CD4-positive, alpha-beta memory T cell (primary cell): ENCODE measurements around the gene ASZ1. TPM values are rescaled to one million over a fixed set of nuclear protein-coding genes. Genes with fewer than 3 reads are reported as not detected.

Experiments
- CTCF ChIA-PET: fragments of 350-600 bp; sonication (Branson Sonifier 250); formaldehyde crosslinking; loops from one replicate; lab custom pipeline; 2021; ENCODE audit warnings: inconsistent platforms; ENCODE audit not compliant: partially characterized antibody; lab: Charles Lee
- POLR2A ChIA-PET: fragments of 350-600 bp; sonication (Branson Sonifier 250); formaldehyde crosslinking; loops from one replicate; lab custom pipeline; 2021; ENCODE audit not compliant: partially characterized antibody; lab: Charles Lee
- DNase-seq, 5 donors: peaks; one replicate each; pipeline versions ENCODE4 v3.0.0 to v3.0.0-alpha.2; 2020 to 2022; ENCODE audit warnings: mixed read lengths in 1 of 5
- H3K27ac ChIP-seq: one replicate; pipeline ENCODE4 v1.7.0; 2013; ENCODE audit warnings: low read depth, low read length
- H3K27me3 ChIP-seq: 2 replicates; pipeline ENCODE4 v1.7.0; 2013; ENCODE audit warnings: mild to moderate bottlenecking, low read length, moderate library complexity; ENCODE audit not compliant: insufficient read depth
- H3K36me3 ChIP-seq: 2 replicates; pipeline ENCODE4 v1.7.0; 2013; ENCODE audit warnings: mild to moderate bottlenecking, low read length, moderate library complexity; ENCODE audit not compliant: insufficient read depth
- H3K4me1 ChIP-seq: 2 replicates; pipeline ENCODE4 v1.7.0; 2013; ENCODE audit warnings: mild to moderate bottlenecking, low read length, moderate library complexity; ENCODE audit not compliant: insufficient read depth
- H3K4me3 ChIP-seq, 2 donors: one replicate each; pipeline ENCODE4 v1.7.0; 2013; ENCODE audit warnings: low read length in 2 of 2, mild to moderate bottlenecking in 1 of 2
- H3K9me3 ChIP-seq, 2 donors: one replicate each; pipeline ENCODE4 v1.7.0; 2013; ENCODE audit warnings: low read length in 2 of 2, control low read depth in 1 of 2; ENCODE audit not compliant: control insufficient read depth in 1 of 2
- H3K27ac Mint-ChIP-seq, 7 donors: one replicate each; pipeline ENCODE4 v1.8.0; 2020 to 2021; ENCODE audit warnings: mixed read lengths in 7 of 7, mild to moderate bottlenecking in 6 of 7, inconsistent platforms in 3 of 7, moderate library complexity in 3 of 7
- H3K27me3 Mint-ChIP-seq, 2 donors: one replicate each; pipeline ENCODE4 v1.8.0; 2020 to 2021; ENCODE audit warnings: mixed read lengths in 2 of 2
- H3K36me3 Mint-ChIP-seq, 2 donors: one replicate each; pipeline ENCODE4 v1.8.0; 2020 to 2021; ENCODE audit warnings: mixed read lengths in 2 of 2, inconsistent platforms in 1 of 2, mild to moderate bottlenecking in 1 of 2
- H3K4me1 Mint-ChIP-seq, 4 donors: one replicate each; pipeline ENCODE4 v1.8.0; 2020 to 2021; ENCODE audit warnings: mixed read lengths in 4 of 4, mild to moderate bottlenecking in 1 of 4
- H3K4me3 Mint-ChIP-seq, 8 donors: one replicate each; pipeline ENCODE4 v1.8.0; 2020 to 2021; ENCODE audit warnings: mixed read lengths in 8 of 8, mild to moderate bottlenecking in 7 of 8, moderate library complexity in 6 of 8, inconsistent platforms in 3 of 8
- H3K9me3 Mint-ChIP-seq, 8 donors: one replicate each; pipeline ENCODE4 v1.8.0; 2020 to 2021; ENCODE audit warnings: mixed read lengths in 8 of 8, mild to moderate bottlenecking in 5 of 8, inconsistent platforms in 3 of 8, moderate library complexity in 1 of 8
- intact Hi-C: fragments of 100-400 bp; cut with micrococcal nuclease; formaldehyde crosslinking; loops from one replicate; pipeline ENCODE4 v1.15.1; 2023
- polyA plus RNA-seq, 2 donors: library from polyadenylated mRNA; unstranded; fragments of 300-500 nt; fragmentation: Illumina TruSeq; gene quantifications; one replicate each; pipeline ENCODE4 v1.2.3, GENCODE V29; 2021
- total RNA-seq, 2 experiments: library from RNA; stranded (reverse); gene quantifications; one replicate each; pipeline ENCODE4 v1.2.3, GENCODE V29; 2021

Gene ASZ1
- total and polyA plus RNA-seq, 4 experiments from 2014 or later: not detected

DNA sequence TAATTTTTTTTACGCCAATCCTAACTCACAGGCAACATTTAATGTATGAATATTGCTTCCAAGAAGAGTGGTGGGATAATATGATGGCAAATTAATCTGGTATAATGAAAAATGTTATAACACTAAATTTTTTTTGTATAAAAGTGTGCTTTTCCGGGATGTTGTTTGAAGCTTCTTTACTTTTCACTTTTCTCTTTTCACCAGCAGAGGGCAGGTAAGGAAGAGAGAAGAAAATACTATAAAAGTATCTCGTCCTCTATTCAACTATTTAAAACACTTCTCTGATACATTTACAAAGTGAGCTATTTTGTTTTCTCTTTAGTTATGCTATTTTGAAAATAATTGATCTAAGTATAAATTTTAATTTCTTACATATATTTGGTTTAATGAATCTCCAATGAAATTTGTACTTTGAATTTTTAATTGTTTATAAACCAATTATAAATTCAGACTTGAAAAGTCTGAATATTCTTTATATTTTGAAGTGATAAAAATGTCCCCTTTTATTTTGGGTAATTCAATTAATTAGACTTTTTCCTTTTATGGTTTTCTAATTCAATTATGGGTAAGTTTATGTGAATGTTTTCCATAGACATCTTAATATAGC is 31.8 kb upstream of the ASZ1 start:
- Histone ChIP-seq H3K27ac (no peak overlapping the region), H3K36me3 (no peaks in the 10 kb centered on the region), H3K4me3 (no peak overlapping the region), H3K27me3 (no peaks in the 10 kb centered on the region), H3K4me1 (no peaks in the 10 kb centered on the region), H3K9me3 (no peaks in the 10 kb centered on the region)
- Mint-ChIP-seq H3K4me3 (no peak overlapping the region), H3K27ac (no peak overlapping the region), H3K36me3 (no peaks in the 10 kb centered on the region), H3K9me3 (peaks cover 0 to 15% (median under 1%) of the 10 kb centered on the region in 8 donors), H3K27me3 (no peaks in the 10 kb centered on the region), H3K4me1 (no peaks in the 10 kb centered on the region)
- POLR2A ChIA-PET: no interaction called here
- CTCF ChIA-PET: no interaction called here
- intact Hi-C loops: loop anchor here (5.0 kb wide), 1 partner anchor 738 kb away; no protein-coding TSS in a partner anchor
- no peak for DNase-seq

- Mint-ChIP-seq H3K9me3 (peaks cover 3 to 15% (median 8%) of the 10 kb centered on the region in 8 donors), H3K36me3 (no peaks in the 10 kb centered on the region), H3K4me3 (no peak overlapping the region), H3K27me3 (no peaks in the 10 kb centered on the region), H3K4me1 (no peaks in the 10 kb centered on the region), H3K27ac (no peak overlapping the region)
- no peak overlapping the region for H3K4me3 ChIP-seq
- no peak overlapping the region for H3K27ac ChIP-seq
- intact Hi-C loops: no loop called here
- H3K9me3 ChIP-seq: no peaks in the 10 kb centered on the region
- H3K36me3 ChIP-seq: no peaks in the 10 kb centered on the region
- no peaks in the 10 kb centered on the region for H3K27me3 ChIP-seq
- POLR2A ChIA-PET: no interaction called here
- CTCF ChIA-PET: no interaction called here
- no peaks in the 10 kb centered on the region for H3K4me1 ChIP-seq
- DNase-seq: no peak
Measured at GRCh38 chr7:117448655-117449054, 21.4 kb upstream of the ASZ1 start.

- H3K27ac Mint-ChIP-seq: no peak overlapping the region
- no peaks in the 10 kb centered on the region for H3K36me3 ChIP-seq
- no peak for DNase-seq
- H3K27me3 ChIP-seq: no peaks in the 10 kb centered on the region
- no peaks in the 10 kb centered on the region for H3K9me3 ChIP-seq
- no peaks in the 10 kb centered on the region for H3K36me3 Mint-ChIP-seq
- intact Hi-C loops: no loop called here
- no peaks in the 10 kb centered on the region for H3K4me1 ChIP-seq
- H3K27ac ChIP-seq: no peak overlapping the region
- ChIA-PET CTCF (no interaction called here), POLR2A (no interaction called here)
- no peak overlapping the region for H3K4me3 ChIP-seq
- H3K4me3 Mint-ChIP-seq: no peak overlapping the region
- H3K4me1 Mint-ChIP-seq: no peaks in the 10 kb centered on the region
- peaks cover 5 to 14% (median 8%) of the 10 kb centered on the region in 8 donors for H3K9me3 Mint-ChIP-seq
- no peaks in the 10 kb centered on the region for H3K27me3 Mint-ChIP-seq
Measured at GRCh38 chr7:117446220-117446815, 19.0 kb upstream of the ASZ1 start.

GRCh38 chr7:117445206-117445605 is 17.9 kb upstream of the ASZ1 start:
- POLR2A ChIA-PET: no interaction called here
- Mint-ChIP-seq H3K36me3 (no peaks in the 10 kb centered on the region), H3K4me3 (no peak overlapping the region), H3K27me3 (no peaks in the 10 kb centered on the region), H3K4me1 (no peaks in the 10 kb centered on the region), H3K9me3 (peaks cover 5 to 12% (median 7%) of the 10 kb centered on the region in 8 donors), H3K27ac (no peak overlapping the region)
- CTCF ChIA-PET: no interaction called here
- H3K4me3 ChIP-seq: no peak overlapping the region
- intact Hi-C loops: no loop called here
- H3K9me3 ChIP-seq: no peaks in the 10 kb centered on the region
- no peak overlapping the region for H3K27ac ChIP-seq
- H3K4me1 ChIP-seq: no peaks in the 10 kb centered on the region
- DNase-seq: no peak
- no peaks in the 10 kb centered on the region for H3K27me3 ChIP-seq
- H3K36me3 ChIP-seq: no peaks in the 10 kb centered on the region

- no peaks in the 10 kb centered on the region for H3K27me3 ChIP-seq
- H3K27ac ChIP-seq: no peak overlapping the region
- H3K4me3 ChIP-seq: no peak overlapping the region
- Mint-ChIP-seq H3K4me3 (no peak overlapping the region), H3K27me3 (no peaks in the 10 kb centered on the region), H3K4me1 (no peaks in the 10 kb centered on the region), H3K27ac (no peak overlapping the region), H3K9me3 (peaks cover 4 to 7% (median 5%) of the 10 kb centered on the region in 8 donors), H3K36me3 (no peaks in the 10 kb centered on the region)
- H3K4me1 ChIP-seq: no peaks in the 10 kb centered on the region
- H3K9me3 ChIP-seq: no peaks in the 10 kb centered on the region
- CTCF ChIA-PET: no interaction called here
- intact Hi-C loops: no loop called here
- no peaks in the 10 kb centered on the region for H3K36me3 ChIP-seq
- POLR2A ChIA-PET: no interaction called here
- no peak for DNase-seq
Measured at GRCh38 chr7:117444646-117445045, 17.4 kb upstream of the ASZ1 start.

GRCh38 chr7:117435475-117436043 is 8.3 kb upstream of the ASZ1 start:
- Mint-ChIP-seq H3K27ac (no peak overlapping the region), H3K4me1 (no peaks in the 10 kb centered on the region), H3K9me3 (peaks cover 0 to 3% (median 0%) of the 10 kb centered on the region in 8 donors), H3K4me3 (no peak overlapping the region), H3K27me3 (no peaks in the 10 kb centered on the region), H3K36me3 (no peaks in the 10 kb centered on the region)
- Histone ChIP-seq H3K4me3 (no peak overlapping the region), H3K4me1 (no peaks in the 10 kb centered on the region), H3K9me3 (no peaks in the 10 kb centered on the region), H3K27me3 (no peaks in the 10 kb centered on the region), H3K27ac (no peak overlapping the region), H3K36me3 (no peaks in the 10 kb centered on the region)
- intact Hi-C loops: no loop called here
- DNase-seq: no peak
- ChIA-PET CTCF (no interaction called here), POLR2A (no interaction called here)

DNA sequence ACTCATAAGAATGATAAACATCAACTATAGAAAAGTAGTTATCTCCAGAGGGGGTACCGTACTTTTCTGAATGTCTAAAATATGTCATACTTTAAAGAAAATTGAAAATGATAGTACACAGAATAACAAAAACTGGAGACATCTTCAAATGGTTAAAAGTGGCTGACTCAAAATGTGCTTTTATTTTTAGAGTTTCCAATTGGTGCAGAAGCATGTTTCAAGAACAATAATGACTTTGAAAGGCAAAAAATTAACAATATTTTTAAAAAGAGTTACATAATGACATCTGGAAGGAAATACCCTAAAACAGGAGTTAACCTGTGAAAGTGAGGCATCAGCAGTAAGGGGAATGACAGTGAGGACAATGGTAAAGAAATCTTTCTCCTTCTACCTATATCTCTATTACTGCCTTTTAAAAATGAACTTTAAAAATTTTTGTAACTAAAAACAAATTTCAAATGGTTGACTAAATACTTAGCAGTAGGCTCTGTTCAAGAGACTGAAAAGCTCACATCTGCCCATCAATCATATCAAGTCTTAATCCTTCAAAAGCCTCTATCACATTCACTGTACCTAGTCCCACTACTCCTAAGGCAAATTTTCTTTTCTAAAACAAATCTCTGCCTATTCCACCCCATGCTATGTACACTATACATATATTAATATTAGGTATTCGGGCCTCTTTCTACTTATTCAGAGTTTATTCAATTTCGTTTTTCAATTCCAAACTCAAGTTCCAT is 3.0 kb downstream of the ASZ1 start:
- H3K36me3 Mint-ChIP-seq: no peaks in the 10 kb centered on the region

More for the DNA sequence above, 3.0 kb downstream of the ASZ1 start:
- no peak overlapping the region for H3K27ac ChIP-seq
- no peaks in the 10 kb centered on the region for H3K36me3 ChIP-seq
- no peak overlapping the region for H3K4me3 Mint-ChIP-seq
- POLR2A ChIA-PET: no interaction called here
- intact Hi-C loops: no loop called here
- no peak overlapping the region for H3K27ac Mint-ChIP-seq
- H3K4me1 Mint-ChIP-seq: no peaks in the 10 kb centered on the region
- CTCF ChIA-PET: no interaction called here
- no peak for DNase-seq
- no peak overlapping the region for H3K4me3 ChIP-seq
- peaks cover 0 to 6% (median 0%) of the 10 kb centered on the region in 8 donors for H3K9me3 Mint-ChIP-seq
- no peaks in the 10 kb centered on the region for H3K9me3 ChIP-seq
- H3K27me3 Mint-ChIP-seq: no peaks in the 10 kb centered on the region
- H3K4me1 ChIP-seq: no peaks in the 10 kb centered on the region
- no peaks in the 10 kb centered on the region for H3K27me3 ChIP-seq
